GM12874 (cell line): Measurements from ENCODE around the gene CHCHD3.

Source experiments
- CTCF ChIP-seq: IDR thresholded peaks from 2 replicates; pipeline ENCODE4 v1.5.1; 2011; ENCODE audit warnings: low read depth, mild to moderate bottlenecking, control low read depth, low read length, moderate library complexity; ENCODE audit not compliant: insufficient read depth

Gene CHCHD3

GRCh38 chr7:132758986-132759385, 322.9 kb downstream of the CHCHD3 start:
- no peak for TF ChIP-seq CTCF

GRCh38 chr7:132757783-132758182, 324.1 kb downstream of the CHCHD3 start:
- no peak for TF ChIP-seq CTCF

GRCh38 chr7:132756484-132756990, 325.4 kb downstream of the CHCHD3 start:
- TF ChIP-seq CTCF: no peak

GRCh38 chr7:132755538-132756483, 326.1 kb downstream of the CHCHD3 start:
- TF ChIP-seq CTCF: no peak

GRCh38 chr7:132752431-132752830, 329.5 kb downstream of the CHCHD3 start:
- no peak for TF ChIP-seq CTCF

- TF ChIP-seq CTCF: no peak
These were observed 330.6 kb downstream of the CHCHD3 start for GRCh38 chr7:132751244-132751647.

- TF ChIP-seq CTCF: no peak
These were observed 331.2 kb downstream of the CHCHD3 start for GRCh38 chr7:132750530-132751217.
